ENCODE results near the gene GDI1.

Gene GDI1

GRCh38 chrX:154478728-154479622, 42.0 kb downstream of the GDI1 start, which contains the start of gene LAGE3:
LAGE3 (minus strand) TSS chrX:154479281; CDS start chrX:154478915, 366 bp downstream.
- Histone ChIP-seq H3K27ac (peak within 1 kb of the TSS; percentile 34), H3K36me3 (replicated peaks) (no peaks in the 10 kb centered on the region), H3K27me3 (replicated peaks) (no peaks in the 10 kb centered on the region), H3K4me3 (ENCODE audit: low read depth, low read length) (peak within 1 kb of the TSS; percentile 51)
- in situ Hi-C loops (cut with HindIII; ENCODE audit: low pct_ligation_motif_present, low sequenced_read_pairs) = no loop called here
- TF ChIP-seq CTCF (IDR thresholded peaks at IDR 0.05; ENCODE audit: low read depth, low read length, missing control alignments) = no peak
- peak; percentile 79 for DNase-seq

DNA sequence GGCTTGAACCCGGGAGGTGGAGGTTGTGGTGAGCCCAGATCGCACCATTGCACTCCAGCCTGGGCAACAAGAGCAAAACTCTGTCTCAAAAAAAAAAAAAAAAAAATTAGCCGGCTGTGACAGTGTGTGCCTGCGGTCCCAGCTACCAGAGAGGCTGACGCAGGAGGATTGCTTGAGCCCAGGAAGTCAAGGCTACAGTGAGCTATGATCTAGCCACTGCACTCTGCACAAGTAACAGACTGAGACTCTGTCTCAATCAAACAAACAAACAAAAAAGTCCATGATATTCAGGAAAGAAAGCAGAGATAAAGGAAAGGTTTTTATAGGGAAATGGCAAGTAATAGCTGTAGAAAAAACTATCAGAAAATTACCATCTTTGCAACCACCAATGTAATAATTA, 44.2 kb downstream of the GDI1 start:
- H3K27ac ChIP-seq = no peak overlapping the region
- DNase-seq = no peak
- no peak for TF ChIP-seq CTCF (IDR thresholded peaks at IDR 0.05; ENCODE audit: low read depth, low read length, missing control alignments)

GRCh38 chrX:154481911-154482601, 45.1 kb downstream of the GDI1 start:
- no peaks in the 10 kb centered on the region for H3K36me3 ChIP-seq (replicated peaks)
- no peak overlapping the region for H3K27ac ChIP-seq
- in situ Hi-C loops (cut with HindIII; ENCODE audit: low pct_ligation_motif_present, low sequenced_read_pairs) = no loop called here
- H3K27me3 ChIP-seq (replicated peaks) = no peaks in the 10 kb centered on the region
- TF ChIP-seq CTCF (IDR thresholded peaks at IDR 0.05; ENCODE audit: low read depth, low read length, missing control alignments) = no peak
- DNase-seq = no peak
- no peak overlapping the region for H3K4me3 ChIP-seq (ENCODE audit: low read depth, low read length)

More for the DNA sequence above, 44.2 kb downstream of the GDI1 start:
- Histone ChIP-seq H3K36me3 (replicated peaks) (no peaks in the 10 kb centered on the region), H3K27me3 (replicated peaks) (no peaks in the 10 kb centered on the region), H3K4me3 (ENCODE audit: low read depth, low read length) (no peak overlapping the region)
- in situ Hi-C loops (cut with HindIII; ENCODE audit: low pct_ligation_motif_present, low sequenced_read_pairs) = no loop called here

GRCh38 chrX:154482786-154483185, 45.8 kb downstream of the GDI1 start:
- no peaks in the 10 kb centered on the region for H3K27me3 ChIP-seq (replicated peaks)
- no peak overlapping the region for H3K27ac ChIP-seq
- TF ChIP-seq CTCF (IDR thresholded peaks at IDR 0.05; ENCODE audit: low read depth, low read length, missing control alignments) = no peak
- in situ Hi-C loops (cut with HindIII; ENCODE audit: low pct_ligation_motif_present, low sequenced_read_pairs) = no loop called here
- H3K36me3 ChIP-seq (replicated peaks) = no peaks in the 10 kb centered on the region
- no peak overlapping the region for H3K4me3 ChIP-seq (ENCODE audit: low read depth, low read length)
- DNase-seq = no peak

DNA sequence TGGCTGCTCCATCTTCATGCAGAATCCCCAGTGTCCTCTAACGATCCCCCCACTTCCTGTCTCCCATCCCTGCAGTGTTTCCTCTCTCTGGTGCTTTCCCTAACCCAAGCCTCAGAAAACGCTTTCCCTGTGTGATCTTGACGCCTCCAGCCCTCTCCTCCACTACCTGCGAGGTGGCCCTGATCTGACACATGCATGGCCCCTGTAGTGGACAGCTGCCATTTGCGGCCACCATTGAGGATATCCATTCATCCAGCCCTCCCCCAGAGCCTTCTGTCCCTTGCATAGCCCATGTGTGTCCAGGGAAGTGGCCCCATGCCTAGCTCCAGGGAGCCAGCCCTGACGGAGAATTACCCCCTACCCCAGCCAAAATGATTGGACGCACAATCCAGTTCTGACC, 46.4 kb downstream of the GDI1 start:
- in situ Hi-C loops (cut with HindIII; ENCODE audit: low pct_ligation_motif_present, low sequenced_read_pairs) = no loop called here
- H3K4me3 ChIP-seq (ENCODE audit: low read depth, low read length) = no peak overlapping the region
- TF ChIP-seq CTCF (IDR thresholded peaks at IDR 0.05; ENCODE audit: low read depth, low read length, missing control alignments) = no peak

More for the DNA sequence above, 46.4 kb downstream of the GDI1 start:
- Histone ChIP-seq H3K27ac (no peak overlapping the region), H3K36me3 (replicated peaks) (no peaks in the 10 kb centered on the region), H3K27me3 (replicated peaks) (no peaks in the 10 kb centered on the region)
- no peak for DNase-seq

All from brain microvascular endothelial cell (primary cell).